Osteocyte (in vitro differentiated cells): ENCODE data around the gene PRPF31. TPM values are rescaled to one million over a fixed set of nuclear protein-coding genes. Genes with fewer than 3 reads are reported as not detected.

Experiments used
- DNase-seq: peaks from one replicate; pipeline ENCODE4 v3.0.0; 2021; ENCODE audit warnings: mixed read lengths; ENCODE audit not compliant: unreplicated experiment; ENCODE audit errors: extremely low spot score
- H3K27ac Mint-ChIP-seq: one replicate; pipeline ENCODE4 v1.8.0; 2021; ENCODE audit warnings: mild to moderate bottlenecking, mixed read lengths; ENCODE audit not compliant: unreplicated experiment
- H3K27me3 Mint-ChIP-seq: one replicate; pipeline ENCODE4 v1.8.0; 2021; ENCODE audit warnings: mixed read lengths; ENCODE audit not compliant: unreplicated experiment
- H3K36me3 Mint-ChIP-seq: one replicate; pipeline ENCODE4 v1.8.0; 2021; ENCODE audit warnings: mixed read lengths; ENCODE audit not compliant: unreplicated experiment
- H3K4me1 Mint-ChIP-seq: one replicate; pipeline ENCODE4 v1.8.0; 2021; ENCODE audit warnings: mixed read lengths; ENCODE audit not compliant: unreplicated experiment
- H3K4me3 Mint-ChIP-seq: one replicate; pipeline ENCODE4 v1.8.0; 2021; ENCODE audit warnings: mild to moderate bottlenecking, moderate library complexity, mixed read lengths; ENCODE audit not compliant: unreplicated experiment
- H3K9me3 Mint-ChIP-seq: one replicate; pipeline ENCODE4 v1.8.0; 2021; ENCODE audit warnings: mixed read lengths; ENCODE audit not compliant: unreplicated experiment
- total RNA-seq: library from RNA; stranded (reverse); gene quantifications from 2 replicates; pipeline ENCODE4 v1.2.1, GENCODE V29; 2021
- TF ChIP-seq, protein P1 (sequence below): fragments of 200-600 bp; sonication (generic); IDR thresholded peaks from 2 replicates; pipeline ENCODE4 v1.5.0; 2021; ENCODE audit warnings: antibody characterized with exemption, mild to moderate bottlenecking, moderate library complexity

Gene PRPF31
- total RNA-seq, 1 donor from 2014 or later = 68.4 TPM

DNA sequence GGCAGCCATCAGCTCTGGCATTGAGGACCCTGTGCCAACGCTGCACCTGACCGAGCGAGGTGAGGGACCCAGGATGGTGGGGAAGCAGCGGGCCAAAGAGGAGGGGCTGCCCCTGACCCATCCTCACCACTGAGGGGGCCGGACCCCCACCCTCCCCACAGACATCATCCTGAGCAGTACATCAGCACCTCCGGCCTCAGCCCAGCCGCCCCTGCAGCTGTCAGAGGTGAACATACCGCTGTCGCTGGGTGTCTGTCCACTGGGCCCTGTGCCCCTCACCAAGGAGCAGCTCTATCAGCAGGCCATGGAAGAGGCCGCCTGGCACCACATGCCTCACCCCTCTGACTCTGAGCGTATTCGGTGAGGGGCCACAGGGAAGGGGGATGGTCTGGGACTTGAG lies 36.7 kb downstream of the PRPF31 start:
- peaks cover 7% of the 10 kb centered on the region for H3K4me1 Mint-ChIP-seq
- no peak overlapping the region for H3K27ac Mint-ChIP-seq
- no peaks in the 10 kb centered on the region for H3K9me3 Mint-ChIP-seq
- peaks cover 45% of the 10 kb centered on the region for H3K36me3 Mint-ChIP-seq
- no peak for DNase-seq
- TF ChIP-seq, protein P1, sequence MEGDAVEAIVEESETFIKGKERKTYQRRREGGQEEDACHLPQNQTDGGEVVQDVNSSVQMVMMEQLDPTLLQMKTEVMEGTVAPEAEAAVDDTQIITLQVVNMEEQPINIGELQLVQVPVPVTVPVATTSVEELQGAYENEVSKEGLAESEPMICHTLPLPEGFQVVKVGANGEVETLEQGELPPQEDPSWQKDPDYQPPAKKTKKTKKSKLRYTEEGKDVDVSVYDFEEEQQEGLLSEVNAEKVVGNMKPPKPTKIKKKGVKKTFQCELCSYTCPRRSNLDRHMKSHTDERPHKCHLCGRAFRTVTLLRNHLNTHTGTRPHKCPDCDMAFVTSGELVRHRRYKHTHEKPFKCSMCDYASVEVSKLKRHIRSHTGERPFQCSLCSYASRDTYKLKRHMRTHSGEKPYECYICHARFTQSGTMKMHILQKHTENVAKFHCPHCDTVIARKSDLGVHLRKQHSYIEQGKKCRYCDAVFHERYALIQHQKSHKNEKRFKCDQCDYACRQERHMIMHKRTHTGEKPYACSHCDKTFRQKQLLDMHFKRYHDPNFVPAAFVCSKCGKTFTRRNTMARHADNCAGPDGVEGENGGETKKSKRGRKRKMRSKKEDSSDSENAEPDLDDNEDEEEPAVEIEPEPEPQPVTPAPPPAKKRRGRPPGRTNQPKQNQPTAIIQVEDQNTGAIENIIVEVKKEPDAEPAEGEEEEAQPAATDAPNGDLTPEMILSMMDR = no peak
- H3K27me3 Mint-ChIP-seq = no peaks in the 10 kb centered on the region
- no peak overlapping the region for H3K4me3 Mint-ChIP-seq

DNA sequence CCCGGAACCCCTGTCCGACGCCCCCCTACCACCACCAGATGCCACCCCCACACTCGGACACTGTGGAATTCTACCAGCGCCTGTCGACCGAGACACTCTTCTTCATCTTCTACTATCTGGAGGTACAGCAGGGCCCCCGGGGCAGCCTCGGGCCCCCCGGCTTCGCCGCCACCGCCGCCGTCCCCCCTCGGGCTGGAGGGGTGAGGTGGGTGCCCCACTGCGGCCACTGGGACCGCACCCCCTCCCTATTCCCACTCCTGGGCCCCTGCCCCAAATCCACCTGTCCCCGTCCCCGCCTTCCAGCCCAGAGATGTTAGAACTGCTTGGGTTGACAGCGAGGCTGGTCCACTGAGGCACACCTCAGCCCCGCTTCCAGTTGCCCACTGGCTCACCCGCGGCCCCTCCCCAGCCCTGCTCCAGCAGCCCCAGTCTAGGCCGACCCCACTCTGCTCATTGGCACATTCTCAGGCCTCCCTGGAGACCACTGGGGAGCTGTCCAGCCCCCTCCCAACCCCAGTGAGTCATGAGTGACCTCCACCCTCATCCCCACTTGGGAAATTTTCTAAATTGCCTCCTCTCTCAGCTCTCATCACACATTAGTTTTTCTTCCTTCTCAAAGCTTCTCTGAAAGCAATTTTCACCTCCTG lies 37.4 kb downstream of the PRPF31 start:
- Mint-ChIP-seq H3K9me3 (no peaks in the 10 kb centered on the region), H3K36me3 (peaks cover 45% of the 10 kb centered on the region), H3K4me1 (peaks cover 8% of the 10 kb centered on the region), H3K27ac (peak overlapping the region; percentile 81), H3K27me3 (no peaks in the 10 kb centered on the region), H3K4me3 (no peak overlapping the region)
- TF ChIP-seq, protein P1 = no peak
- DNase-seq = no peak

DNA sequence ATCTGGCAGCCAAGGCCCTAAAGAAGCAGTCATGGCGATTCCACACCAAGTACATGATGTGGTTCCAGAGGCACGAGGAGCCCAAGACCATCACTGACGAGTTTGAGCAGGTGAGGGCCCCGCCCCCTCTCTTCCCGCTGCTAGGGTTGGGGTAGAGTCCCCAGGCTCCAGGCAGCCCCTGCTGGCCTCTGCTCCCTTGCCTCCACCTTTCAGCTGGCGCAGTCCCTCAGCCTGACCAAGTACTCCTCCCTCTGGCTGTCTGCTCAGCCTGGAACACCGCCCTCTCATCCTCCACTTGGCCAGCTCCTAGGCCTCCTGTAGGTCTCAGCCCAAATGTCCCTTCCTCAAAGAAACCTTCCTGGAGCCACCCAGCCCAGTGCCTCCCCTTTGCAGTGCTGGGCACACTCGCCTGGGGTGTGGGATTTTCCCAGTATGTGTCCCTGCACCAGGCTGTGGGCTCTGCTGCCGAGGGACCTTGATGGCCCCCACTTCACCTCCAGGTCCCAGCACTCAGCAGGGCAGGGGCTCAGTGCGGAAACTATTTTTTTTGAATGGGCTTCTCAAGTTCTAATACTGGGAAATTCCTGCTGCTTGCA lies 38.3 kb downstream of the PRPF31 start:
- Mint-ChIP-seq H3K4me1 (peaks cover 16% of the 10 kb centered on the region), H3K4me3 (no peak overlapping the region), H3K27ac (peak overlapping the region; percentile 54), H3K27me3 (no peaks in the 10 kb centered on the region), H3K9me3 (no peaks in the 10 kb centered on the region), H3K36me3 (peaks cover 43% of the 10 kb centered on the region)
- no peak for DNase-seq
- TF ChIP-seq, protein P1 = no peak

DNA sequence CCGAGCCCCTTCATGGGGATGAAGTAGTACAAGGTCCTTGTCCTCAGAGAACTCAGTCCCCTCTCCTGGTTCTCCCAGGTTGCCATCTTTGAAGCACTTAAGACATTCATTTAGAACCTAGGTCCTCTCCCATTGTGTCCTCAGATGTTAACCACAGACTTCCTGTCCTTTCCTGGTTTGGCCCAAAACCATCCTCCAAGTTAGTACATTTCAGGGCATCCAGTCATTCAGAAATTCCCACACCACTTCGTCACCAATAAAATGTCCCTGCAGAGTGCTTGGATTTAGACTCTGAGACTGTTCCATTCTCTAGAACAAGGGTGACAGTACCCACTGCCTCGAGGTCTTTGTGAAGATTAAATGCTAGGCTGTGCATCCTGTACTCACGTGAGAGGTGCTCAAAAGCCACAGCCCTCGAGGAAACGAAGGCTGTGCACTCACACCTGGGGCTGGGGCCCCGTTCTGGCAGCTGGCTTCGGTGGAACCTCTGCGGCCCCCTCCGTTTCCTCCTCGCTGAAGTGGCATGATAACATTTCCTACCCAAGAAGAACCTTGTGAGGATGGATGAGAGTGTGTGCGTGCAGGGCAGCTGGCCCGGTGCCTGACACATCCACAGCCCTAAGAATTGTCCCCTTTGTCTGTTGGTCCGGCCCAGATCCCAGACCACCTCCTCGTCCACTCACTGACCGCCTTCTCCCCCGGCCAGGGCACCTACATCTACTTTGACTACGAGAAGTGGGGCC lies 39.2 kb downstream of the PRPF31 start:
- Mint-ChIP-seq H3K9me3 (no peaks in the 10 kb centered on the region), H3K27me3 (no peaks in the 10 kb centered on the region), H3K36me3 (peaks cover 34% of the 10 kb centered on the region), H3K27ac (no peak overlapping the region), H3K4me3 (no peak overlapping the region), H3K4me1 (peaks cover 21% of the 10 kb centered on the region)
- TF ChIP-seq, protein P1 = no peak
- no peak for DNase-seq

DNA sequence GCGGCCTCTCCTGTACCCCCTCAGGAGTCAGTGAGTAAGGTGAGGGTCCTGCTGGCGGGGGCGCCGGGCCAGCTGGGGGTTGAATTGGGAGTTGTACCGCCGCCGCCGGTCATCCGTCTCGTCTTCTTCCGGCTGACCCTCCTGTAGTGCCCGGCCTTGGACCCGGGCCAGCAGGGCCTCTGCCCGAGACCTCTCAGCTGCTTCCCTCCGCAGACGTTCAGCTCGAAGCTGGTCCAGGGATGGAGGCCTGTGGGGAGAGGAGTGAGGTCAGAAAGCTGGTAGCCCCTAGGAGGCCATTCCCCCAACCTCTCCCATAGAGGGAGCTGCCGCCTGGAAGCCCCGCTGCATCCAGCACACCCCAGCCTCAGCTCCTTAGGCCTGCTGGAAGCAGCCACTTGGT lies 40.1 kb downstream of the PRPF31 start:
- Mint-ChIP-seq H3K36me3 (peaks cover 29% of the 10 kb centered on the region), H3K9me3 (no peaks in the 10 kb centered on the region), H3K27ac (no peak overlapping the region), H3K4me1 (peaks cover 30% of the 10 kb centered on the region), H3K27me3 (no peaks in the 10 kb centered on the region), H3K4me3 (no peak overlapping the region)
- TF ChIP-seq, protein P1 = no peak
- DNase-seq = no peak
